ENCODE results near the gene VTN.

Gene VTN

DNA sequence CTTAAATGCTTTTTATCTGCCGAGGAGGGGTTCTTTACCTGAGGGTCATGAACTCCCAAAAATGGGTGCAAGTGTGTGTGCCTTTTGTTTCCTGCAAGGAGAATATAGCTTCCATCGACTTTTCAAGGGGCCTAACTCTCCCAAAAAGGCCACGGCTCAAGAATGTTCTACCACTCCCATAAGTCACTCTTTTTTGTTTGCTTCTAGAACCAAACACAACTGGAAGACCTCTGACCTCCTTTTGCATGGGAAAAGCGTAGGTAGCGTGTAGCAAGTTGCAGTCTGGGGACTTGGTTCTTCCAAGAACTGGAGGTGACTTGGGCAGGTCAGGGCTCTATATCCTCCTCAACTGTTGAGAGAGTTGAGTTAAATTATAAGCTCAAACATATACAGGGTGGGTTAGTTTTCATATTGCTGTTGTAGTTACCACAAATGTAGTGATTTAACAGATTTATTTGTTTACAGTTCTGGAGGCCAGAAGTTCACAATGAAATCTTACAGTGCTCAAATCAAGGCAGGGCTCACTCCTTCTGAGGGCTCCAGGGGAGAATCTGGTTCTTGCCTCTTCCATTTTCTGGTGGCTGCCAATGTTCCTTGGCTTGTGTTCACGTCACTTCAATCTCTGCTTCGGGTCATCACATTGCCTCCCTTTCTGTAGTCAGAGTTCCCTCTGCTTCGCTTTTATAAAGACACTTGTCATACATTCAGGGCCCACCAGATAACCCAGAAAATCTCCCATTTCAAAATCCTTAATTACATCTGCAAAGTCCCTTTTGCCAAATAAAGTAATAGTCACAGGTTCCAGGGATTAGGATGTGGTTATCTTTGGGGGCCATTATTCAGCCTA is 49.7 kb downstream of the VTN start:
- DNase-seq (ENCODE audit: low spot score): no peak

DNA sequence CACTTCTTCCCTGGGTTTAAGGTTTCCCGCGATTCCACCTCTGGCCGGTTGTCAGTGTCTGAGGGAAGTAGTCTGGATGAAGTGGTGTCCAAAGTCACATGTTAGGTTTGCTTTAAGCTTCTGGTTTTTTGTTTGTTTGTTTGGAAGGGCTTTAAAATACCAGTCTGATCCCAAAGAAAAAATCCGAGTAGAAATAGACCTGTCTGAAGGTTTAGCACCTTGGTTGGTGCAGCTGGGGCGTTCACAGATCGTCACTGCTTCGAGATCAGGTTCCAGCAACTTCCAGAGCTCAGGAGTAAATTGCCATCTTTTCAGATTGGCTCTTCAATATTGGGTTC is 50.5 kb downstream of the VTN start:
- DNase-seq (ENCODE audit: low spot score): no peak

DNA sequence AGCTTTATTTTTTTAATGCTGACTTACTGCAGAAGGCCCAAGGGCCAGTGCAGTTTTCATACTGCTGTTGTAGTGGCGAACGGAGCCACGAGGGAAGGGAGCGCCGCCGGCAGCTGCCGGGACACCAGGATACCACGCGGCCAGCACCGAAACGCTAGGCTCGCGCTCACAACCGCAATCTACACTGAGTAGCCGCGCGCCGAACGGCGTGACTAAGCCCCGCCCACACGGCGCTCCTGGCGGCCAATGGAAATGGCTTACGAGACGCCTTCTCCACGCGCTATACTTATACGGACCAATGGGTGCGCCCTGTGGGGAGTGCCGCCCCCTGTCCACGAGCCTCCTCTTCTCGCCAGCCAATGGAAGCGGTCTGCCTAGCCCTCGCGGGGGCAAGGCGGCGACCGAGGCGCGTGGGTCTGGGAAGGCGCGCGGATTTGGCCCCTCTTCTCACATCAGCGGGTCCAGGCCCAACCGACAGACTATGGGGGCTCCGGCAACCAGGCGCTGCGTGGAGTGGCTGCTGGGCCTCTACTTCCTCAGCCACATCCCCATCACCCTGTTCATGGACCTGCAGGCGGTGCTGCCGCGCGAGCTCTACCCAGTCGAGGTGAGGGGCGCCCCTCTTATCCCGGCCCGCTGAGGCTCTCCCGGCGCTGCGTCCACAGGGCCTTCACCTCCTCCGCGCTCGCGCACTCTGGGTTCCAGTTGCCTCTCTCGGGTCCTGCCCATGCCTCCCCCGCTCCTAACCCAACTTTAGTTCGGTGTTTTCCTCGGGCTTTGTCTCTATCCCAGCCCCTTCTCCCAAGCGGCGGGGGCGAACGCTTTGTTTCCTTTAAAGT is 51.1 kb downstream of the VTN start, which contains the start of gene TMEM97:
Gene TMEM97, plus strand, starts transcription at position 442 of the 839 bp plus-strand sequence. Its CDS starts 40 bp downstream, at position 482.
- DNase-seq (ENCODE audit: low spot score): peak; percentile 97

DNA sequence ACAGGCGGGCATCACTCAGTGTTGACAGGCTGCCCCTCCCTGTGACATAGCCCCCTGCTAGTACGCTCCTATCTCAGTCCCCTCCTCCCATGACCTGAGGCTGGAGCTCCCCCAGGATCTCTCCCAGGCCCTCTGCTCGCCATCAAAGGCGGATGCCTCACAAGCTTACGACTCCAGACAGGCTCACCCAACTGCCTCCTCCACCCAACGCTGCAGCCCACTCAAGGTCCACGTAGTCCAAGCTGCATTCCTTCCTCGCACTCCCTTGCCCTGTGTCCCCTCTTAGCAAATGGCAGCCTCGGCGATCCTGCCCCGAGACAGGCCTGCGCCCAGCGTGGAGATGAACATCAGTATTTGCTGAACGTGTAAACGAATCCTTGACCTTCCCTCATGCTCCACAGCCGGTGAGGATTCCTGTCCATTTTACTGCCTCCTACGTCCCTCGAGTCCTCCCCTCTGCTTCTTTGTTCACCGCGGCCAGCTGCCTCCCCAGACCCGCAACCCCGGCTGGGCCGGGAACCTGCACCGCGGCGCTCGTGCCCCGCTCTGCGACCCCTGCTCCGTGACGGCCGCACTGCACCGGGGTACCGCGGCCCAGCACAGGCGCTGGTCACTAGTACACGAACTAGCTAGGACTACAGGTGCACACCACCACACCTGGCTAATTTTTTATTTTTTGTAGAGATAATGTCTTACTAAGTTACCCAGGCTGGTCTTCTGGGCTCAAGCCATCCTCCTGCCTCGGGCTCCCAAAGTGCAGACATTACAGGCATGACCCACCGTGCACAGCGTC is 51.9 kb downstream of the VTN start:
- DNase-seq (ENCODE audit: low spot score): no peak

All from AG08395 (cell line).